Type B pancreatic cell (in vitro differentiated cells): ENCODE measurements around the gene SLC8A1. TPM values are rescaled to one million over a fixed set of nuclear protein-coding genes. Genes with fewer than 3 reads are reported as not detected.

Experiments
- DNase-seq: peaks from one replicate; pipeline ENCODE4 v3.0.0; 2021; ENCODE audit warnings: mixed read lengths; ENCODE audit not compliant: unreplicated experiment; ENCODE audit errors: extremely low spot score
- H3K27ac Mint-ChIP-seq: 2 replicates; pipeline ENCODE4 v1.8.0; 2021; ENCODE audit warnings: mild to moderate bottlenecking, mixed read lengths
- H3K27me3 Mint-ChIP-seq: 2 replicates; pipeline ENCODE4 v1.8.0; 2021; ENCODE audit warnings: mixed read lengths
- H3K36me3 Mint-ChIP-seq: 2 replicates; pipeline ENCODE4 v1.8.0; 2021; ENCODE audit warnings: mixed read lengths
- H3K4me1 Mint-ChIP-seq: one replicate; pipeline ENCODE4 v1.8.0; 2021; ENCODE audit warnings: mixed read lengths; ENCODE audit not compliant: unreplicated experiment
- H3K4me3 Mint-ChIP-seq: 2 replicates; pipeline ENCODE4 v1.8.0; 2021; ENCODE audit warnings: mild to moderate bottlenecking, mixed read lengths
- H3K9me3 Mint-ChIP-seq: 2 replicates; pipeline ENCODE4 v1.8.0; 2021; ENCODE audit warnings: mixed read lengths
- CTCF ChIP-seq: fragments of 200-600 bp; sonication (generic); conservative IDR thresholded peaks from 2 replicates; pipeline ENCODE4 v1.5.0; 2021; ENCODE audit warnings: antibody characterized with exemption, mild to moderate bottlenecking
- total RNA-seq: library from RNA; stranded (reverse); gene quantifications from 2 replicates; pipeline ENCODE4 v1.2.1, GENCODE V29; 2021; ENCODE audit warnings: low replicate concordance

Gene SLC8A1
- total RNA-seq, 1 donor from 2014 or later = 42.1 TPM

GRCh38 chr2:40289771-40290404 lies 162.0 kb downstream of the SLC8A1 start:
- peaks cover 11% of the 10 kb centered on the region for H3K4me1 Mint-ChIP-seq
- TF ChIP-seq CTCF = no peak
- H3K9me3 Mint-ChIP-seq = no peaks in the 10 kb centered on the region
- H3K27ac Mint-ChIP-seq = no peak overlapping the region
- H3K36me3 Mint-ChIP-seq = no peaks in the 10 kb centered on the region
- no peaks in the 10 kb centered on the region for H3K27me3 Mint-ChIP-seq
- H3K4me3 Mint-ChIP-seq = no peak overlapping the region
- DNase-seq = no peak

GRCh38 chr2:40287773-40288172 lies 164.1 kb downstream of the SLC8A1 start:
- TF ChIP-seq CTCF = no peak
- no peak overlapping the region for H3K4me3 Mint-ChIP-seq
- no peaks in the 10 kb centered on the region for H3K9me3 Mint-ChIP-seq
- H3K27ac Mint-ChIP-seq = no peak overlapping the region
- no peaks in the 10 kb centered on the region for H3K36me3 Mint-ChIP-seq
- H3K27me3 Mint-ChIP-seq = no peaks in the 10 kb centered on the region
- no peak for DNase-seq
- peaks cover 13% of the 10 kb centered on the region for H3K4me1 Mint-ChIP-seq

GRCh38 chr2:40287195-40287594 lies 164.7 kb downstream of the SLC8A1 start:
- Mint-ChIP-seq H3K4me3 (no peak overlapping the region), H3K27me3 (no peaks in the 10 kb centered on the region), H3K27ac (no peak overlapping the region), H3K4me1 (peaks cover 19% of the 10 kb centered on the region), H3K36me3 (no peaks in the 10 kb centered on the region), H3K9me3 (no peaks in the 10 kb centered on the region)
- no peak for DNase-seq
- TF ChIP-seq CTCF = no peak

GRCh38 chr2:40286721-40287120 lies 165.2 kb downstream of the SLC8A1 start:
- no peak overlapping the region for H3K27ac Mint-ChIP-seq
- DNase-seq = no peak
- no peak for TF ChIP-seq CTCF
- H3K4me1 Mint-ChIP-seq = peaks cover 23% of the 10 kb centered on the region
- H3K9me3 Mint-ChIP-seq = no peaks in the 10 kb centered on the region
- no peaks in the 10 kb centered on the region for H3K27me3 Mint-ChIP-seq
- H3K4me3 Mint-ChIP-seq = no peak overlapping the region
- H3K36me3 Mint-ChIP-seq = peaks cover 3% of the 10 kb centered on the region

GRCh38 chr2:40285391-40285790 lies 166.5 kb downstream of the SLC8A1 start:
- Mint-ChIP-seq H3K4me1 (peaks cover 36% of the 10 kb centered on the region), H3K27me3 (no peaks in the 10 kb centered on the region), H3K36me3 (peaks cover 3% of the 10 kb centered on the region), H3K4me3 (no peak overlapping the region), H3K27ac (no peak overlapping the region), H3K9me3 (no peaks in the 10 kb centered on the region)
- no peak for DNase-seq
- TF ChIP-seq CTCF = no peak

GRCh38 chr2:40284797-40285196 lies 167.1 kb downstream of the SLC8A1 start:
- Mint-ChIP-seq H3K4me3 (no peak overlapping the region), H3K4me1 (peaks cover 42% of the 10 kb centered on the region), H3K27ac (no peak overlapping the region), H3K36me3 (peaks cover 3% of the 10 kb centered on the region), H3K9me3 (no peaks in the 10 kb centered on the region), H3K27me3 (no peaks in the 10 kb centered on the region)
- no peak for TF ChIP-seq CTCF
- no peak for DNase-seq
